NCI-H1930 (cell line): Measurements from ENCODE around the gene EFS.
"Not testable (repeated sequence)": the region's sequence is repeated elsewhere in the genome, so short reads cannot be mapped to it uniquely, and the experiment has no call there.

ENCODE experiments used
- DNase-seq, 2 experiments: peaks; one replicate each; lab custom pipeline; 2025; lab: John Stamatoyannopoulos, UW

EFS gene

GRCh38 chr14:23399591-23399990 lies 34.6 kb upstream of the EFS start:
- DNase-seq, result no peak

DNA sequence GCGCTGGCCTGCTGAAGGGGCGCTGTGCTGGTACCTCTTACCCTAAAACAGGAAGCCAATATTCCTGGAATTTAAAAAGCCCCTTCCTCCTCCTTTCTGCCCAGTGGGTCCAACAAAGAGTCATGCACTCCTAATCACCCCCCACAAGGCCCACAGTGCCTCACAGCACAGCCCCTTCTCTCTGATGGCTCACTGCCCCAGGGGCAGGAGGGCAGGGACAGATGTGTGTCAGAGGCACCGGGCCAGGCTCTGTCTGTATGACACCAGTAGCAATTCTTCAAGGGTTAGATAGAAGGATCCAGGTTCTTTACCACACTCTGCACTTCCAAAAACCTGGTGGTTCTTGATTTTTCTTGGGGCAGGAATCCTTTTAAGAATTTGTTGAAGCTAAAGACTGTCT lies 34.2 kb upstream of the EFS start:
- DNase-seq, result no peak

DNA sequence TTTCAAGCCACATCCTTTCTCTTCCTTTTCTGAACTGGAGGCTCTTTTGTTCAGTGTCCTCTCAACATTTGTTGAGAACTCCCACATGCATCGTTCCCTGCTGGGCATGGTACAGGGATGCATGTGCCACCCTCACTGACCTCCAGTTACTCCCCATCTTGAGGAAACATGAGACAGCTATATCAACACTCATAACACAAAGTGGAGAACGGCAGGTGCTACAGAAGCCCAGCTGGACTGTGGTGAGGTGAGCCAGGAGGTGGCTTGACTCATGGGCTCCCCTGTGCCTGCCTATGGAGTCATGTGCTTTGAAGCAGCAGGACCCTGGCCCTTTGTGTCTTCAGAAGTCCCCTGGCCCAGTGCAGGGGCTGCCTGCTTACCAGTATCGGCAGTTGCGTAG lies 33.4 kb upstream of the EFS start:
- DNase-seq, result no peak

DNA sequence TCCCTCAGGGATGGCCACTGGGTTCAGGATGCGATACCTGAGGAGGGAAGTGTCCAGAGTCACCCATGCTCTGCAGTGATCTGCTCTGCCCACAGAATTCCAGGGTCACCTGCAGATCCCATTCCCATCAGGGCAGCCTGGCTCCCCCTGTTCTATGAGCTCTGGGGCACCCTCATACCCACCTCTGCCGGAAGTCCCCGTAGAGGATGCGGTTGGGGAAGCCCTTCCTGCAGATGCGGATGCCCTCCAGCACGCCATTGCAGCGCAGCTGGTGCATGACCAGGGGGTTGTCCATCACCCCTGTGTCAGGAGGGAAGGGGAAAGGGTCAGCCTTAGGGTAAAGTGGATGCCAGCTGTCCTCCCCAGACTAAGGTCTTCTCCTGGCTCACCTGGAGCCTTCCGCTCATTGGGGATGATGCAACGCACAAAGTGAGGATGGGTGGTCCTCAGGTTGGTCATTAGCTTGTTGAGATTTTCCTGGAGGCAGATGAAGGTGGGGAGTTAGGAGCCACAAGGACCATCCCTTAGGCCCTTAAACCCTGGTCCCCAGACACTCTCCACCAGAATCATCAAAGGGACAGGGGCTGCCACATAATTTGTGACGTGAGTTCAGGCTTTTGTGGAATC lies 31.9 kb upstream of the EFS start:
- DNase-seq, result no peak

DNA sequence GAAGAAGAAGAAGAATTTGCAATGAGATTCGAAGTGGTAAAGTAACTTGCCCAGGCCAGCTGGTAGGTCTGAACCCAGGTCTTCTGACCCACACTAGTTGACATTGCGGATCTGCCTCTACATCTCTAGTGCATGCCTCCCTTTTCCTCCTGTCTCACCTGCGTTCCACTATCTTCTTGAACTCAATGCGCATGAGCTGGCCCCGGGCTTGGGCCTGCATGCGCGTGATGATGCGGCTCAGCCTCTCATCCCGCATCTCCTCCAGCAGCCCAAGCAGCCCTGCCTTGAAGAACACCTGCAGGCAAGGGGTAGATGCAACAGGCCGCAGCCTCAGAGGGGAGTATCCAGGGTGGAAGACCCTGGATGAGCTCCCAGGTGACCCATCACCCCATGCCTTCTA lies 31.2 kb upstream of the EFS start:
- DNase-seq, result no peak

DNA sequence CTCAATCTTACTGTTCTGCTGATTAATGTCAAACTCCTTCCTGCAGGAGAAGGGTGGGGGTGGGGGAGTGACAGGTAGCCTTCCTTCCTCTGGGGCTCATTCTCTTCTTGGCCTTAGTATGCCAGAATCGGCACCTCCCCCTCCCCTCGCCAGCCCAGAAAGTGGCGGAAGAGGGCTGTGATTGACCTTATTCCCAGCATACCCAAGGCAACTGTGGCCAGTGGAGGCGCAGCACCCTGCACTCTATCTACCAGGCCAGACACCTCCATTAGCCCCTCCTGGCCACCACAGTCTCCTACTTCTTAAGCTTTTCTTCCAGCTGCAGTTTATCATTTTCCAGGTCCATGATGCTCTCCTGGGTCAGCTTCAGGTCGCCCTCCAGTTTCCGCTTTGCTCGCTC lies 27.6 kb upstream of the EFS start:
- no peak for DNase-seq

DNA sequence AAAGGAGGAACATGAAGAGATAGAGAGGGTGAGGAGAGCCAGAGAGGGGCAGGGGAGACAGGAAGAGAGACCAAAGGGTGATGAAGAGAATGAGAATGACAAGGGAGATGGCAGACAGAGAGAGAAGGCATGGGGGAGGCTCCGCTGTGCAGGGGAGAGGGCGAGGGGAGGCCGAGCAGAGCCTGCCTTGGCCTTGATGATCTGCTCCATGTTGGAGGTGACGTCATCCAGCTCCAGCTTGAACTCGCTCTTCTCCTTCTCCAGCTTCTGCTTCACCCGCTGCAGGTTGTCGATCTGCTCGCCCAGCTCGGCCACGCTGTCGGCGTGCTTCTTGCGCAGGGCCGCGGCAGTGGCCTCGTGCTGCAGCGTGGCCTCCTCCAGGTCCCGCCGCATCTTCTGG lies 24.9 kb upstream of the EFS start:
- DNase-seq, result not testable (repeated sequence)

DNA sequence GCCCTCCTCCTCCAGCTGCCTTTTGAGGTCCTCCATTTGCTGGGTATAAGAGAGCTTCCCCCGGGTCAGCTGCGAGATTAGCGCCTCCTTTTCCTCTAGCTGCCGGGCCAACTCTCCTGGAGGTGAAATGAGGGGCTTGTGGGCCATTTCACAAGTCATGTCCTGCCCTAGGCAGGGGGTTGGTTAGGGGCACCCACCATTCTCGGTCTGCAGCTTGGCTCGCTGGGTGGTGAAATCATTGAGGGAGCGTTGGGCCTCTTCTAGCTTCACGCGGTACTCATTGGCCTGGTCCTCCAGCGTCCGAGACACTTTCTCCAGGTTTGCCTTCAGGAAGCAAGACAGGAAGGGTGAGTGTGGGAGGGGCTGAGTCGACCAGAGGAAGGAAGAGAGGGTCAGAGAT lies 24.4 kb upstream of the EFS start:
- DNase-seq, result no peak

DNA sequence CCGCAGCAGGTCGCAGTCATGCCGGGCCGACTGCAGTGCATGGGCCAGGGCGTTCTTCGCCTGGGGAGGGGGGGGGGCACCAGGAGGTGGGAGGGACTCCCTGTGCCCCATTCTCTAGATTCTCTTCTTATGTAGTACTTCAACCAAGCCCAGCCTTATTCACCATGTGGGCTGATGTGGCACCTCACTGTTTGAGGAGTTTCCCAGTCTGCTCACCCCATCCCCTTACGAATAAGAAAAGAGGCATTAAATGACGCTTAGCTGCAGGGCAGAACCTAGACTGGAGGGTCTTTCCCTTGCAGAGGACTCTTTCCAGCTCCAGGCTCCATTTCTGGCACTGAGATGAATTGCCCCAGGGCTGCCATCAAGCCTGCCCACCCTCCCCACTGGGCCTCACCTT lies 24.0 kb upstream of the EFS start:
- no peak for DNase-seq

- no peak for DNase-seq
Measured at GRCh38 chr14:23387916-23388882, 23.2 kb upstream of the EFS start.

DNA sequence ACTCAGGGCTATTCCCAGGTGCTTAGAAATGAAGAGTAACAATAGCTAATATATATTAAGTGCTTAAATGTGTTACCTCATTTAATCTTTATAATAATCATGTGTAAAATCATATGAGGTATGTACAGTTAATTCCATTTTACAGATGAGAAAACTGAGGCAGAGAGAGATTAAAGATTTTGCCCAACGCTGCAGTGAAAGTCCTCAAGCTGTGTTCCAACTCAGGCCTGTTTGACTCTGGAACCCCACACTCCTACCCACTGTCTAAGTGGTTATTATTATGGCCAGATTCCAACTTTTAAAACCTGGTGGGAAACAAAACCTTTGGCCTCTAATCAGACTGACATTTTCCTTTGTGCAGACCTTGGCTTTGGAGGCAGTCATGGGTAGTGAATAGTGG lies 22.0 kb upstream of the EFS start:
- no peak for DNase-seq

DNA sequence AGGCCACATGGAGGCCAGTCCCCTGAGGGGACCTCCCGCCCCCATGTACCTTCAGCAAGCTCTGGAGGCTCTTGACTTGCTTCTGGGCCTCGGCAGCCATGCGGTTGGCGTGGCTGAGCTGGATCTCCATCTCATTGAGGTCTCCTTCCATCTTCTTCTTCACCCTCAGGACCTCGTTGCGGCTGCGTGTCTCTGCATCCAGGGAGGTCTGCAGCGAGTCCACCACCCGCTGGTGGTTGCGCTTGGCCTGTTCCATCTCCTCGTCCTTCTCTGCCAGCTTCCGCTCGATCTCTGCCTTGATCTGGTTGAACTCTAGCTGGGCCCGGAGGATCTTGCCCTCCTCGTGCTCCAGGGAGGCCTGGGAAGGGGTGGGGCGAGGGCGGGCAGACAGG lies 21.3 kb upstream of the EFS start:
- not testable (repeated sequence) for DNase-seq

- no peak for DNase-seq
Measured at GRCh38 chr14:23385642-23386265, 20.8 kb upstream of the EFS start.

DNA sequence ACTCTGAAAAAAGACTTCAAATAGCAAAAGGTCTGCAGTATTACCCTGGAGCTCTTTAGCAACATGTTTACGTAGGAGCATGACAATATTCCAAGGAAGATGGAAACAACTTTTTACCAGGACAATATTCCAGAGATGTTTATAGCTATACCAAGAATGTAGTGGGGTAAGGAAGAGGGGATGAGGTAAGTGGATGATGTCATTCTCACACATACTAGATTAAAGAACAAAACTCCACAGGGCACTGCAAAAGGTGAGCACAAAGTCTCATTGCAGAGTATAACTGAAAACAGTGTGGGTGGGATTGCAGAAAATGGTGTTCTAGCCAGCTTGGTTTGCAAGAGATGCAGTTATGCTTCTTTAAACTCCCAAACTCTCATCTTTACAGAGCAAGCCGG lies 20.3 kb upstream of the EFS start:
- DNase-seq, result no peak

DNA sequence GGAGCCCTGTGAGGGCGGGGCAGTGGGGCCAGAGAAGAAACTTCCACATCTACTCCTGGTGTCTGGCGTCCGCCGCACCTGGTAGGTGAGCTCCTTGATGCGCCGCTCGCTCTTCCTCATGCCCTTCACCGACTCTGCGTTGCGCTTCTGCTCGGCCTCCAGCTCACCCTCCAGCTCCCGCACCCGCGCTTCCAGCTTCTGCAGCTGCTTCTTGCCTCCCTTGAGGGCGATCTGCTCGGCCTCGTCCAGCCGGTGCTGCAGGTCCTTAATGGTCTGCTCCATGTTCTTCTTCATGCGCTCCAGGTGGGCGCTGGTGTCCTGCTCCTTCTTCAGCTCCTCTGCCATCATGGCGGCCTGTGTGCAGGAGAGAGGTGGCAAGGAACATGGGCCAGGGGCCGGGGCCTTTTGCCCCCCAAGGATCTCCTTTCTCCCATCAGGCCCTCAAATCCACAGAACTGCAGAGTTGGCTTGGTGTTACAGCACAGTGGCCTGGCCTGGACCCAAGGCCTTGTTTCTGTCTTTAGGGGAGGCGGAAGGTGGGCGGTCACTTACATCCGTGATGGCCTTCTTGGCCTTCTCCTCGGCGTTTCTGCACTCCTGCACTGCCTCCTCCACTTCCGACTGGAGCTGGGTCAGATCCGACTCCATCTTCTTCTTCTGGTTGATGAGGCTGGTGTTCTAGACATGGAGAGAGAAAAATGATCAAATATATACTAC lies 19.6 kb upstream of the EFS start:
- DNase-seq, result no peak

- DNase-seq, result no peak
Measured at GRCh38 chr14:23382731-23383440, 17.9 kb upstream of the EFS start.

DNA sequence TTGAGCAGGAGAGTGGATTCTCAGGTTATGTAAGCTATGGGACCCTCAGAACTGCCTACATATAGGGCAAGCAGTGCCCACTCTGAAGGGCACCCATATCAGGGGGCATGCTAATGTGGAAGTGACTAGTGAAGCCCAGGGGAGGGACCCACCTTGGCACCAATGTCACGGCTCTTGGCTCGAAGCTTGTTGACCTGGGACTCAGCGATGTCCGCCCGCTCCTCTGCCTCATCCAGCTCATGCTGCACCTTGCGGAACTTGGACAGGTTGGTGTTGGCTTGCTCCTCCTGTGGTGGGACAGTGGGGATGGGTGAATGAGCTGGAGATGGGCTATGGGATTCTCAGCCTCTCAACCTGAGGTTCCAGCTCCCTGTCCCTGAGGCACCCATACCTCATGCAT lies 17.3 kb upstream of the EFS start:
- no peak for DNase-seq

DNA sequence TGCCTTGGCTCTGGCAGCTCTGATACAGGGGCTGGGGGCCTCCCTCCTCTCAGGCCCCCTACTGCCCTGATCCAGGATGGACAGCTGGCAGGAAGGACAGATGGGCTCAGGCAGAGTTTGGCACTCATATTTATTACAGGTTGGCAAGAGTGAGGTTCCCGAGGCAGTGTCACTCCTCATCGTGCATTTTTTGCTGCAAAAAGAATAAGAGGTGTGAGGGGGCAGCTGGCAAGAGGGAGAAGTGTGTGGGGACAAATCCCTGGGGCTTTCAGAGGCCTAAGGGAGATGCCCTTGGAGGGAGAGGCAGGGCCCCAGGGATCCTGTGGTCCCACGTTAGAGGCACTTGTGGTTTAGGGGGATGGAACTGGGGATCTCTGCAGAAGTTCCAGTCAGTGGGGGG lies 16.9 kb upstream of the EFS start:
- no peak for DNase-seq

DNA sequence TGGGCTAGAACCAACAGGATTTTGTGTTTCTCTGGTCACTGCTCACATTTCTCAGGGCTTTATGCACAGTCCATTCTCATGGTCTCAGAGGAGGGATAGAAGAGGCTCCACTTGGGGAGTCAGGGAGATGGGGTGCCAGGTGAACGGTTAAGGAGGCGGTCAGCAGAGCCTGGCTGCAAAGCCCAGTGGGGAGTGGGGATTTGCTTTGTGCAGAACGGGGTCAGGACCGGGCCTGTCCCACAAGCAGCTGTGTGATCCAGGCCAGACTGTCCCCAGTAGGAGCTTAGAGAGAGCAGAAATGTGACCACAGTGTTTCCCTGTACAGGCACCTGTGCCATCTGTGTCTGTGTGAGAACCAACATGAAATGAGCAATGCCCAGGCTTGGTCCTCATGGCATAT lies 16.0 kb upstream of the EFS start:
- no peak for DNase-seq

GRCh38 chr14:23380197-23380914 lies 15.4 kb upstream of the EFS start:
- no peak for DNase-seq
